ENCODE data around the gene STX12.
"Not testable (repeated sequence)": the region's sequence is repeated elsewhere in the genome, so short reads cannot be mapped to it uniquely, and the experiment has no call there.

GRCh38 chr1:27776276-27776675, 3.3 kb downstream of the STX12 start:
- not testable (repeated sequence) for TF ChIP-seq ZNF146 (tag by site-specific recombination; IDR thresholded peaks at IDR 0.05); ZNF398 (tag by site-specific recombination; IDR thresholded peaks at IDR 0.05); ZBTB1 (tag by site-specific recombination; IDR thresholded peaks at IDR 0.05); ZNF114 (tag by site-specific recombination; IDR thresholded peaks at IDR 0.05); ZNF654 (tag by site-specific recombination; IDR thresholded peaks at IDR 0.05; ENCODE audit: low read depth); ZNF785 (tag by site-specific recombination; IDR thresholded peaks at IDR 0.05)

Data from HEK293 (cell line).